ENCODE data around the gene ART4.
A peak's percentile ranks its signal among the peaks of the same experiment; 100 is the strongest.

Gene ART4

GRCh38 chr12:14810167-14810952 lies 33.0 kb downstream of the ART4 start:
- DNase-seq (ENCODE audit: low spot score) = no peak

GRCh38 chr12:14803830-14804160 lies 39.5 kb downstream of the ART4 start:
- no peak for DNase-seq (ENCODE audit: low spot score)

- DNase-seq (ENCODE audit: low spot score) = peak; percentile 91
Measured at GRCh38 chr12:14803011-14803829, 40.1 kb downstream of the ART4 start, which contains the start of the genes C12orf60 and WBP11. C12orf60 (plus strand) TSS chr12:14803670; CDS start chr12:14822936, 19,266 bp downstream. WBP11 (minus strand) TSS chr12:14803478; CDS start chr12:14801383, 2,095 bp downstream.

- DNase-seq (ENCODE audit: low spot score) = no peak
Measured at GRCh38 chr12:14802721-14803010, 40.7 kb downstream of the ART4 start.

- DNase-seq (ENCODE audit: low spot score) = no peak
Measured at GRCh38 chr12:14802247-14802646, 41.1 kb downstream of the ART4 start.

- no peak for DNase-seq (ENCODE audit: low spot score)
Measured at GRCh38 chr12:14795028-14795448, 48.3 kb downstream of the ART4 start.

GRCh38 chr12:14785568-14785967 lies 57.8 kb downstream of the ART4 start:
- no peak for DNase-seq (ENCODE audit: low spot score)

- no peak for DNase-seq (ENCODE audit: low spot score)
Measured at GRCh38 chr12:14784471-14784870, 58.9 kb downstream of the ART4 start.

- DNase-seq (ENCODE audit: low spot score) = no peak
Measured at GRCh38 chr12:14782756-14783155, 60.6 kb downstream of the ART4 start.

GRCh38 chr12:14781563-14781962 lies 61.8 kb downstream of the ART4 start:
- no peak for DNase-seq (ENCODE audit: low spot score)

- no peak for DNase-seq (ENCODE audit: low spot score)
Measured at GRCh38 chr12:14780859-14781258, 62.5 kb downstream of the ART4 start.

- no peak for DNase-seq (ENCODE audit: low spot score)
Measured at GRCh38 chr12:14779834-14780233, 63.5 kb downstream of the ART4 start.

- no peak for DNase-seq (ENCODE audit: low spot score)
Measured at GRCh38 chr12:14777271-14777670, 66.1 kb downstream of the ART4 start.

- peak; percentile 24 for DNase-seq (ENCODE audit: low spot score)
Measured at GRCh38 chr12:14776236-14776961, 66.9 kb downstream of the ART4 start.

GRCh38 chr12:14775636-14775980 lies 67.7 kb downstream of the ART4 start:
- no peak for DNase-seq (ENCODE audit: low spot score)
